ENCODE data around the gene HMCN2. TPM values are rescaled to one million over a fixed set of nuclear protein-coding genes. Genes with fewer than 3 reads are reported as not detected.

The HMCN2 gene
- total and polyA plus RNA-seq, 2 donors (not counting 1 experiment from before 2014, with no cell fraction given) = 0.01 TPM; not detected in 1

GRCh38 chr9:130423272-130423671, 157.7 kb downstream of the HMCN2 start:
- Histone ChIP-seq H3K4me1 (ENCODE audit: control insufficient read depth in 2 of 2, insufficient read depth in 2 of 2, low read length in 2 of 2) (no peaks in the 10 kb centered on the region), H3K27me3 (replicated peaks in 1 of 4; ENCODE audit: control extremely low read depth in 1 of 4, control insufficient read depth in 3 of 4, insufficient read depth in 4 of 4, low read length in 3 of 4) (peaks cover 0 to 12% (median 0%) of the 10 kb centered on the region in 4 experiments), H3K36me3 (replicated peaks in 1 of 2; ENCODE audit: control extremely low read depth in 1 of 2, control insufficient read depth in 1 of 2, extremely low read depth in 1 of 2, insufficient read depth in 2 of 2, low read length in 1 of 2) (no peaks in the 10 kb centered on the region), H3K4me3 (ENCODE audit: control extremely low read depth in 1 of 5, extremely low read depth in 1 of 5, insufficient read depth in 1 of 5, low read depth in 2 of 5, low read length in 4 of 5) (no peak overlapping the region), H2AFZ (ENCODE audit: insufficient read depth, low read depth, low read length, poor library complexity, severe bottlenecking) (no peak overlapping the region), H3K4me2 (replicated peaks; ENCODE audit: low read depth, low read length, poor library complexity, severe bottlenecking) (no peak overlapping the region), H4K20me1 (ENCODE audit: control insufficient read depth, insufficient read depth, low read length, poor library complexity, severe bottlenecking) (no peaks in the 10 kb centered on the region), H3K9me3 (ENCODE audit: control extremely low read depth in 1 of 3, control insufficient read depth in 2 of 3, insufficient read depth in 1 of 3, low read length in 2 of 3) (no peaks in the 10 kb centered on the region), H3K9ac (ENCODE audit: low read length) (no peak overlapping the region), H3K79me2 (ENCODE audit: control insufficient read depth, insufficient read depth, low read length) (no peaks in the 10 kb centered on the region), H3K27ac (ENCODE audit: low read length in 2 of 2) (no peak overlapping the region)
- H3K27ac Mint-ChIP-seq = no peak overlapping the region
- 79% methylated on average over 8 of the region's 8 CpGs for WGBS (ENCODE audit: insufficient coverage)
- H3K4me1 Mint-ChIP-seq = no peaks in the 10 kb centered on the region
- ChIA-PET POLR2A (no interaction called here), CTCF (interaction anchor here (0.5 kb wide), 1 partner anchor 396 kb away, joined by 3 read pairs; no protein-coding TSS in a partner anchor)
- no peak overlapping the region for H3K4me3 Mint-ChIP-seq
- intact Hi-C loops (cut with micrococcal nuclease) = no loop called here
- no peak for TF ChIP-seq CTCF (IDR thresholded peaks at IDR 0.05)
- ATAC-seq (ENCODE audit: low read depth) (no peak), DNase-seq (no peak)
- H3K9me3 Mint-ChIP-seq (ENCODE audit: insufficient read depth) = peaks cover 3% of the 10 kb centered on the region
- peaks cover 8% of the 10 kb centered on the region for H3K27me3 Mint-ChIP-seq

GRCh38 chr9:130424595-130425454, 159.3 kb downstream of the HMCN2 start:
- POLR2A ChIA-PET = no interaction called here
- intact Hi-C loops (cut with micrococcal nuclease) = no loop called here
- H3K9me3 ChIP-seq (ENCODE audit: control extremely low read depth in 1 of 3, control insufficient read depth in 2 of 3, insufficient read depth in 1 of 3, low read length in 2 of 3) = peaks cover 0 to 7% (median 0%) of the 10 kb centered on the region in 3 donors
- H4K20me1 ChIP-seq (ENCODE audit: control insufficient read depth, insufficient read depth, low read length, poor library complexity, severe bottlenecking) = no peaks in the 10 kb centered on the region
- Mint-ChIP-seq H3K4me3 (no peak overlapping the region), H3K4me1 (no peaks in the 10 kb centered on the region), H3K27ac (no peak overlapping the region), H3K27me3 (peaks cover 5% of the 10 kb centered on the region), H3K9me3 (ENCODE audit: insufficient read depth) (no peaks in the 10 kb centered on the region)
- no peak overlapping the region for H3K4me2 ChIP-seq (replicated peaks; ENCODE audit: low read depth, low read length, poor library complexity, severe bottlenecking)
- H3K4me3 ChIP-seq (ENCODE audit: control extremely low read depth in 1 of 5, extremely low read depth in 1 of 5, insufficient read depth in 1 of 5, low read depth in 2 of 5, low read length in 4 of 5) = no peak overlapping the region
- TF ChIP-seq EZH2 (IDR thresholded peaks at IDR 0.05; ENCODE audit: borderline replicate concordance, insufficient read depth, low read depth, low read length, poor library complexity, severe bottlenecking) (no peak), CTCF (IDR thresholded peaks at IDR 0.05) (no peak)
- H3K36me3 ChIP-seq (replicated peaks in 1 of 2; ENCODE audit: control extremely low read depth in 1 of 2, control insufficient read depth in 1 of 2, extremely low read depth in 1 of 2, insufficient read depth in 2 of 2, low read length in 1 of 2) = no peaks in the 10 kb centered on the region
- WGBS (ENCODE audit: insufficient coverage) = 93% methylated on average over 23 of the region's 24 CpGs
- H3K9ac ChIP-seq (ENCODE audit: low read length) = no peak overlapping the region
- H3K27ac ChIP-seq (ENCODE audit: low read length in 2 of 2) = no peak overlapping the region
- H3K27me3 ChIP-seq (replicated peaks in 1 of 4; ENCODE audit: control extremely low read depth in 1 of 4, control insufficient read depth in 3 of 4, insufficient read depth in 4 of 4, low read length in 3 of 4) = peaks cover 0 to 12% (median 0%) of the 10 kb centered on the region in 4 experiments
- no peak for ATAC-seq (ENCODE audit: low read depth)
- no peaks in the 10 kb centered on the region for H3K4me1 ChIP-seq (ENCODE audit: control insufficient read depth in 2 of 2, insufficient read depth in 2 of 2, low read length in 2 of 2)
- H3K79me2 ChIP-seq (ENCODE audit: control insufficient read depth, insufficient read depth, low read length) = no peaks in the 10 kb centered on the region
- DNase-seq = no peak
- CTCF ChIA-PET = no interaction called here
- no peak overlapping the region for H2AFZ ChIP-seq (ENCODE audit: insufficient read depth, low read depth, low read length, poor library complexity, severe bottlenecking)
